Stimulated activated CD8-positive, alpha-beta memory T cell treated with anti-CD3 and anti-CD28 coated beads, Interleukin-15, amount 100 ng/mL, for 24 hours (primary cell): ENCODE measurements around the gene SLAMF8.

ENCODE experiments used
- DNase-seq: peaks from one replicate; pipeline ENCODE4 v3.0.0-alpha.2; 2020; ENCODE audit warnings: low read depth

The SLAMF8 gene

GRCh38 chr1:159821171-159821867 lies 5.4 kb upstream of the SLAMF8 start:
- DNase-seq, result no peak

DNA sequence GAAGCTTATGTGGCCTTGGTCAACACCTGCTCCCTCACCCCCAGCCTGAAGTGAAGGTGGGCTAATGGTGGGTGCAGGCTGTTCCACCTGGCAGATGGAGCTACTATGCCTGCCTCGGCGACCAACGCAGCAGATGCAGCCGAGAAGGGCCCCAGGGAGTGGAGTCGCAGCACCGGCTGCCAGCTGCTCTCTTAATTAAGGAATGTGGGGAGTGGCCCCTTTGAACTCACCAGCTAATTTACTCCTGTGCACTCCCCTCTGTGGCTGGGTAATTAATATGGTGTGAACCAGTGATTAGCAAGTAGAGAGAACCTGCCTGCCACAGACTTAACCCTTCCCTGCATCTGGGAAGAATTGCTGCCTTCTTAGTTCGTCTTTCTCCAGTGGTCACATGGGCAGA lies 3.3 kb upstream of the SLAMF8 start:
- no peak for DNase-seq

DNA sequence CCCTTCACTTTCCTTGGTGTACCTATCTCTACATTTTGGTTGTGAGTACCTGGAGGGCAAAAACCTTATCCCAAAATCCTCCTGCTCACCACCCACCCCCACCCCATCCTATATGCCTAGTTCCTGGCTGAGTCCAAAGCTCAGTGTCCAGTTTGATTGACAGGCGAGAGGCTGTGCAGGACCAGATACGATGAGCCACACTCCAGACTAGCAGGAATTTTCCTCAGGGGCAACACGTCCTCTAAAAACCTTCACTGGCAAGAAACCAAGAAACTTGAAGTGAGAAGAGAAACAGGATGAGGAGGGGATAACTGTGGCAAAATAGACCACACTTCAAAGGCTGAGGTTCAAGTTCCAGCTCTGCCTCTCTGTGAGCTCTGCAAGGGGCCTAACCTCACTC lies 1.1 kb upstream of the SLAMF8 start:
- DNase-seq, result no peak

GRCh38 chr1:159827102-159827490 lies 423 bp downstream of the SLAMF8 start:
- no peak for DNase-seq

DNA sequence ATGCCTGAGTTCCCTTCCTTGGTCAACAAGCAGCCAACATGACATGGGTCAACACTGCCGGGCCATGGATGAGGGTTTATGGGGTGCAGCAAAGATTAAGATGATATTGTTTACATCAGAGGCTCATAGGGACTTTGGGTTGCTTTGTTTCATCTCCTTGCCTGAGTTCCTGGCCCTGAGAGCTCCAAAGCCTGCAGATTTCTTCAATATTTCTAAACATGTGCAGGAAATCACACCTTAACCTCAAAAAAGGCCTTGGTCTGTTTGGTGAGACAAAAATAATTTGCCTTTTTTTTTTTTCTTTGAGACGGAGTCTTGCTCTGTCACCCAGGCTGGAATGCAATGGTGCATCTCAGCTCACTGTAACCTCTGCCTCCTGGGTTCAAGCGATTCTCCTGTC lies 876 bp downstream of the SLAMF8 start:
- DNase-seq, result no peak

GRCh38 chr1:159828176-159828575 lies 1.5 kb downstream of the SLAMF8 start:
- DNase-seq, result no peak

DNA sequence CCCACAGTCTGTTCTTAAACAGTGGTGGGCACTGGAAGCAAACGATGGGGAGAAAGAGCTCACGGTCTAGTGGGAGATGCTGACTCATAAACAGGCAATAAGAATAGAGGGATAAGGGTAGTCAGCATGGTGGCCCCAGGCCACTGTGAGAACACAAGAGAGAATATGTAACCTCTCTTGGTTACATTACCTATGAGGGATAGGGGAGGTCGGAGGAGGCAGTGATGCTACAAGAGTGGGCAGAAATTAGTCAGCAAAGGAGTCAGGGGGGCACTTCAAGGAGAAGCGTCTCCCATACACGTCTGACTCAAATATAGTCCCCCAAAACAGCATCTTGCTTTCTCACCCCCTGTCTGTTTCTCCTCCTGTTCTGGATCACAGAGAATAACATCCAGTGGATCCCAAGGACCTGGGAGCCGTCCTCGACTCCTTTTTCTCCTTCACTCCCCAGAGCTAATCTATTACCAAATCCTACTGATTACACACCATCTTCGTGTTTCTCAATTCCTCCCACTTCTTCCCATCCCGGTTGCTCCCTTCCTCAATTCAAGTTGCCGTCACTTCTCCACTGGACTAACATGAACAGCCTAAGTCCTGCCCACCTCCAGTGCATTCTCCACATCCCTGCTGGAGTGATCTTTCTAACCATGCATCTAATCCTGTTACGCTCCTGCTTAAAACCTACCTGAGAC lies 2.1 kb downstream of the SLAMF8 start:
- no peak for DNase-seq

DNA sequence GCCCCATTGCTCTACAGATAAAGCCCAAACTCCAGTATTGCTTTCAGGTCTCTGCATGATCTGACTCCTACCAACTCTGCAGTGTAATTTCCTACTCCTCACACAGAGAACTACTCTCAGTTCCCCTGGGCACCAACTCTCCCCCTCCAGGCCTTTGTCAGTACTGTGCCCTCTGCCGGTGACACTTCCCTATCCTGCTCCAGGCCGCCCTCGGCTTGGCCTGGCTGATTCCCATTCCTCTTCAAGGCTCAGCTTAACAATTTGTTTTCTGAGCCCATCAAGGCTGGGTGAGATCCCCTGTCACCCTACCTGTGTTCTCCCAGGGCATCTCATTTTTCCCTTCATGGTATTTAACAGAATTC lies 2.6 kb downstream of the SLAMF8 start:
- no peak for DNase-seq

DNA sequence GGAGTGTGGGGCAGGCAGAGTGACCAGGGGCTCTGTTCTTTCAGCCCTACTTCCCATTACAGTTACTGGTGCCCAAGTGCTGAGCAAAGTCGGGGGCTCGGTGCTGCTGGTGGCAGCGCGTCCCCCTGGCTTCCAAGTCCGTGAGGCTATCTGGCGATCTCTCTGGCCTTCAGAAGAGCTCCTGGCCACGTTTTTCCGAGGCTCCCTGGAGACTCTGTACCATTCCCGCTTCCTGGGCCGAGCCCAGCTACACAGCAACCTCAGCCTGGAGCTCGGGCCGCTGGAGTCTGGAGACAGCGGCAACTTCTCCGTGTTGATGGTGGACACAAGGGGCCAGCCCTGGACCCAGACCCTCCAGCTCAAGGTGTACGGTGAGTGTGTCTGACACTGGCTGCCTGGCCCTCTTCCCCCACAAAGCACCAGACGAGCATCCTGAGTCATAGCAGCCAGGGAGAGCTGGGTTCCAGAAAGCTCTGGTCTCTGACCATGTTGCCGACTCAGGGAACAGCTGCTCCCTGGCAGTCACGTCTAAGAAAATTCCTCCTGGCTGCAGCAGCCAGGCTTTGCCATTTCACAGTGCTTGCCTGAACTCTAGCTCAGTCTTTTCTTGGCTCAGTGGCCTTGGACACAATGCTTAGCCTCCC lies 3.3 kb downstream of the SLAMF8 start:
- no peak for DNase-seq

DNA sequence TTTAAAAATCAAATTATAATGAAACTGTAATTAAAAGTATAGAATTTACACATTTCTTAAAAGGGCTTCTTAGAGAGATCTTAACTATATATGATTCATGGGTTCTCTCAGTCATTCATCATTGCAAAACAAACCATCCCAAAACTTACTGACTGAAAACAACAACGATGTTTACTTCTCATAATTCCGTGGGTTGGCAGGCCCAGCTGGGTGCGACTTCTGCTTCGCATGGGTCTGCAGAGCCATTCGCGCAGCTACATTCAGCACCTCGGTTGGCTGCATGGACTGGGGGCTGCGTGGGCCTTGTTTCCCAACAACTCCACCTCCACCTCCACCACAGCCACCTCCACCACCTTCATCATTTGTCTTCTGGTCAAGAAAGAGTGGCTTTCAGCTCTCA lies 4.0 kb downstream of the SLAMF8 start:
- no peak for DNase-seq

- no peak for DNase-seq
Observed at GRCh38 chr1:159831412-159832141, 4.9 kb downstream of the SLAMF8 start.

GRCh38 chr1:159832309-159832708 lies 5.6 kb downstream of the SLAMF8 start:
- no peak for DNase-seq

- no peak for DNase-seq
Observed at GRCh38 chr1:159835356-159835755, 8.7 kb downstream of the SLAMF8 start.

- no peak for DNase-seq
Observed at GRCh38 chr1:159835862-159836525, 9.3 kb downstream of the SLAMF8 start.

- DNase-seq, result no peak
Observed at GRCh38 chr1:159838715-159839114, 12.0 kb downstream of the SLAMF8 start.

GRCh38 chr1:159839116-159839849 lies 12.6 kb downstream of the SLAMF8 start:
- no peak for DNase-seq

- no peak for DNase-seq
Observed at GRCh38 chr1:159841749-159842148, 15.1 kb downstream of the SLAMF8 start.

GRCh38 chr1:159843459-159843858 lies 16.8 kb downstream of the SLAMF8 start:
- no peak for DNase-seq

DNA sequence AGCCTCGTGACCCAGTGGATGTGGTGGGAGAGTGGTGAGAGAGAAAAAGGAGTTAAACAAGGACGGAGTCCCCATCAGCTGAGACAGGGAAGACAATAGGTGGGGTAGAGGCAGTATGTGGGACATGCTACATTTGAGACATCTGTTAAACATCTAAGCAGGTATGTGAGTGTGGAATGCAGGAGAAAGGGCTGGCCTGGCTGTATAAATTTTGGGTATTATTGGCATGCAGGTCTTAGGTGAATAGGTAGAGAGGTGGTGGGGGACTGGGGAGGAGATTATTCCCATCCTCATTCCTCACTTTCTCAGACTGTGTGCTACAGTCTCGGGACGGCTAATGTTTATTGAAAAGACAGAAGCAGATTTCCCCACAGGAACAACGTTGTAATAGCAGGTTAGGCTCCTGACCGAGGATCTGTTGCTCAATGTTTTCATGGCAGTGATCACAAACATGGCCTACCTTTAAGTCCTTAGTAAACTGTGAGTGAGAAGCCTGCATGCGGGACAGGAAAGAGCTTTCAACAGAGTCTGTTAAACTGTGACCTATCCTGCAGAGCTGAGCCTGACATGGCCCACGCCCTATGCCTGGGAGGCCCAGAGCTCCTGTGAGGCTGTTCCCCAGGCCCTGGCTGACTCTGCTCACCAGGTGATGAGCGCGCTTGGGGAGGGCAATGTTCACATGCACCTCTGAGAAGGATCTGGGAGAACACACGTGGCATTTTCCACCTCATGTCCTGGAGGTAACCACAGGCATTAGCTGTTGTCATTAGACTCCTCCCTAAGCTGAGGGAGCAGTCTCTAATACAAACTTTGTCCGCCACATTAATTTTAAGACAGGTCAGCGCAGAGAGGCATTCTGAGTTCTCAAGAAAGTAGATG lies 19.3 kb downstream of the SLAMF8 start:
- no peak for DNase-seq

DNA sequence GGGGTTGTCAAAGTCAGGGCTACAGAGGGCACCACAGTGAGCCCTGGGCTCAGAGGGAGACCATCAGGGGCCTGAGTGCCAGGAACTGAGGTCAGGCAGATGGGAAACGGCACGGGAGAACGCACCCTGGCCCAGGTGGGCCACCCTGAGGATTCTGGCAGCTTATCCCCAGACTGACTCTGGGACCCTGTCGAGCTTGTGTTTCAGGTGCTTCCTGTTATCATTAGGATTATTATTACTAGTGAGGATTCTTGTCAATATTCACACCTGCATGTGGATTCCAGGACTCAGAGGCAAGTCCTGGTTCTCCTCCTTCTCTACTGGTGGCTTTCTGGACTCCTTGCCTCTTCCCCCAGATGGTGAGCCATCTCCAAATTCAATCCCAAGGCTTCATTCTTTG lies 20.6 kb downstream of the SLAMF8 start:
- no peak for DNase-seq

- DNase-seq, result no peak
Observed at GRCh38 chr1:159848326-159848725, 21.7 kb downstream of the SLAMF8 start.
